Epithelial cell of prostate (primary cell): ENCODE measurements around the gene MAN1B1.

Source experiments
- DNase-seq: peaks from one replicate; pipeline ENCODE4 v3.0.0-alpha.2; 2011; ENCODE audit warnings: low read depth, low spot score
- H3K27ac ChIP-seq: fragments of 450-650 bp; 2 replicates; pipeline ENCODE4 v1.5.1; 2017; ENCODE audit warnings: mild to moderate bottlenecking

Gene MAN1B1

DNA sequence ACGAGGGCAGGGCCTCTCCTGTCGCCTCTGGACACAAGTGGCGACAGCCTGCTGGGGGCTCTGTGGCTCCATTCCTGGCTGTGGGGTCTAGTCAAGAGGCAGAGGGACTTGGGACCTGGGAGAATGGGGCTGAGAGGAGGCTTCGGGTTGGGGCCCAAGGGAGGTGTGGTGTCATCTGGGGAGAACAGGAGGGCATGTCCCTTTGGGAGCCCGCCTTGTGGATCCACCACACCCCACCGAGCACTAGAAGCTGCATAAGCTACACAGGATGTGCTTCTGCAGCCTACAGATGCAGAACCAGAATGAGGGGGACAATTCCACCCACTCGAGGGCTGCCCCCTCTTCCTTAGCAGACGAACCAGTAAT, 3.9 kb upstream of the MAN1B1 start:
- H3K27ac ChIP-seq, result peak overlapping the region; percentile 87
- no peak for DNase-seq

DNA sequence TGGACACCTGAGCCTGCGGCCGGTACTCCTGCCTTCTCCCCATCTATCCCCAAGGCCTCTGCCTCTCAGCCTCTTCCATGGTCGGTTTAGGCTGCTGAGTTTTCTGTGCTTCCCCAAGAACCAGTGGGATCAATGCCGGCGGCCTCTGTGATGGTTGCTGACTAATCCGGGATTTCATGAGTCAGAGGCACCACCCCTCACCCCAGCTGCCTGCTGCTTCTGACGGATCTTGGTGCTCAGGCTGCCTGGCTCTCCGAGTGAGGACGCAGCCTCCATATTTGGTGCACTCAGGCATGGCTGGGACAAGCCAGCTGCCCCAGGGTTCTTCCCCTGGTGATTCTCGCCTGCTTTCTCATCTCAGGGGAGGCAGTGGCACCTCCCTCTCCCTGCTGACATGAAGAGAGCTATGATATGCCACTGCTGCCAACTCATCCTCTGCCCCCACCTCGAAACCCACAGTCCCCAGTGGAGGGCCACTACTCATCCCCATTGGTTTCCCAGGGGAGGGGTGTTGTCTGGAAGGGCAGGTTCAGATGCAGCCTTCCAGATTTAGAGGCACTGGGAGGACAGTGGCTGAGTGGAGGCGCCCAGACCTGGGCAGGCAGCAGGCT, 3.3 kb upstream of the MAN1B1 start:
- peak; percentile 84 for DNase-seq

DNA sequence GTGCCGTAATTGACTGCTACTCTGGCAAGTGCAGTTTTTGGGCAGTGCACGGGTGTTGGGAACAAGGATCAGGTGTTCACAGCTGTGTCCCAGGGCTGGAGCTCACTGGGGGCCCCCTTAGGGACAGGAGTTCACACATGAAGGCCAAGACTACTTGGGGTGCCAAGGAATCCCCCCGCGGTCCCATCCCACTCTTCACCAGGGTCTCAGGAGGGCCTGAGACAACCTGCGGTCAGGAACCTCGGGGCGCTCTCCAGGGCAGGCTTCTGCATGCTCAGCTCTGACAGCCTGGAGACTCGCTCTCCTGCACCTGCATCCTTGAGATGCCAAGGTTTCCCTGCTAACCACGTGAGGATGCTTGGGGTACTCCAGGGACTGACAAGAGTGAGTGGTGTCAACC, 2.3 kb upstream of the MAN1B1 start:
- DNase-seq, result peak; percentile 59
- peak overlapping the region; percentile 87 for H3K27ac ChIP-seq

More for the DNA sequence above, 3.3 kb upstream of the MAN1B1 start:
- peak overlapping the region; percentile 87 for H3K27ac ChIP-seq

- peak overlapping the region; percentile 87 for H3K27ac ChIP-seq
- DNase-seq, result no peak
Measured at GRCh38 chr9:137085920-137086530, 760 bp upstream of the MAN1B1 start.

GRCh38 chr9:137087409-137087925, 682 bp downstream of the MAN1B1 start:
- no peak for DNase-seq
- peak overlapping the region; percentile 87 for H3K27ac ChIP-seq

- DNase-seq, result no peak
- no peak overlapping the region for H3K27ac ChIP-seq
Measured at GRCh38 chr9:137088121-137088520, 1.3 kb downstream of the MAN1B1 start.

DNA sequence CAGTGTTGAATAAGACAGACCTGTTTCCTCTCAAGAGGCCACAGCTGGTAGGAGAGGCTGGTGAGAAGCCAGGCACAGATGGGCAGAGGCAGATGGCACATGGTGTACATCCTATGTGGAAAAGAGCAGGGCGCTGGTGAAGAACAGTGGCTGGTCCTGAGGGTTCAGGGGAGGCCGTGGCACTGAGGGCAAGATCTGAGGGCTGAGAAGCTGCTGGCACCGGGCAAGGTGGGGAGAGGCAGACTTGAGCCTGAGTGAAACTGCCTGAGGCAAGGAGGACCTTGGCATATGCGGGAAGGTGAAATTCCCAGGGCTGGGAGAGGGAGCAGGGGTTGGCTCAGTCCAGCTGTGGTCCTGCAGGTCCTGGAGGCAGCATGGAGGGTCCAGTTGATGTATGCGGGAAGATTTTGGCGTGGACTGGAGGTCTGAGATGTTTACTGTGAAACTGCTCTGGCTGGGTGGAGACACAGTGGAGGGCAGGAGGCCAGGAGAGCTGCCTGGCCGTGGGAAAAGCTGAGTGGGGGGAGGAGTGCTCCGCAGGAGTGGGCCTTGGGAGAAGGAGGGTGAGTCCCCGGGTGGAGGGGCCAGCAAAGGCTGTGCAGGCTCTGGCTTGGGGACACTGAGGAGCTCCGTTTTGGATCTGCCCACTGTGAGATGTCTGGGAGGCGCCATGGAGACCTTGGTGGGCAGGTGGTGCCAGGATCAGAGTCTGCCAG, 2.6 kb downstream of the MAN1B1 start:
- H3K27ac ChIP-seq, result no peak overlapping the region
- DNase-seq, result no peak

GRCh38 chr9:137095664-137096517, 9.1 kb downstream of the MAN1B1 start:
- DNase-seq, result no peak
- no peak overlapping the region for H3K27ac ChIP-seq

- no peak overlapping the region for H3K27ac ChIP-seq
- DNase-seq, result no peak
Measured at GRCh38 chr9:137096785-137097546, 10.2 kb downstream of the MAN1B1 start.

DNA sequence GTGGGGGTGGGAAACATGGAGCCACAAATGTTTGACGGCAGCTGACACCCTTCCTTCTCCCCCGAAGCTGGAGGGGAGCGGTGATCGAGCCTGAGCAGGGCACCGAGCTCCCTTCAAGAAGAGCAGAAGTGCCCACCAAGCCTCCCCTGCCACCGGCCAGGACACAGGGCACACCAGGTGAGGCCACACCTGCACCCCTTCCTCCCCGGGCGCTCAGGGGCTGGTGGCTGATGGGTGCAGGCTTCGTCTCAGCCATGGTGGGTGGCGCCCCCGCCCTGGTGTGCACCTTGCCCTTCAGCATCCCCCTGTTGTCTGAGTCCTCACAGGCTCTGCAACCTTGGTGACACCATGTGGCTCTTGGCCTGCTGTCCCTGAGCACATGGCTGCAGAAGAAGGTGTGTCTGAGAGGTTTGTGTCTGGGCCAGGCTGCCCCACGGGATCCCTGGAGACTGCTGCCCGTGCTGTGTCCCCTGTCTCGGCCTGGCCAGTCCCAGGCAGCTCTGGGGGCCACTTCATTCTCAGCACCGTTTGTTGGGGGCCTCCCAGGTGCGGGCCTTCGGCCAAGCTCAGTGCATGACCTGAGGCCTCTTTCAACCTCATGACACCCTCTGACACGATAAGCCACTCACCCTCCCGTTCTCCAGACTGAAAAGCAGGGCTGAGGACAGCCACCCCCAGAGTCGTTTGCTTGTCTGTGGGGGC, 11.1 kb downstream of the MAN1B1 start:
- H3K27ac ChIP-seq, result no peak overlapping the region
- no peak for DNase-seq

DNA sequence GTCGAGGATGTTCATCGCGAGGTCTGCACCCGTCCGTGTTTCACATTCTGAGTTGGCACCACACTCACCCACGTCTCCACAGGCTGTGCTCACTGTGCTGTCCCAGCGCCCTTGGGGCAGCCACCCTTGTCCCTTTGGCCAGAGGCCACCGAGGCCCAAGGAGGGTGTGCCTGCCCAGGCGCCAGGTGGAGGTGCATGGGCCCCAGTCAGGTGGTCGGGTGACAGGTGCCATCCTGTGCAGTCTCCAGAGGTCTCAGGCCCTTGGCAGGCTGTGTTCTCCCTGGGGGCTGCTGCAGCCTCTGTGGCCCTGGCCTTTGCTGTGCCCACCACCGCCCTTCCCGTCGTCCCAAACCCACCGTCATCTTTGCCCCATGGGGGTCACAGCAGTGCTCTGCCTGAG, 12.4 kb downstream of the MAN1B1 start:
- H3K27ac ChIP-seq, result no peak overlapping the region
- DNase-seq, result no peak

GRCh38 chr9:137103206-137103999, 16.6 kb downstream of the MAN1B1 start:
- DNase-seq, result no peak

DNA sequence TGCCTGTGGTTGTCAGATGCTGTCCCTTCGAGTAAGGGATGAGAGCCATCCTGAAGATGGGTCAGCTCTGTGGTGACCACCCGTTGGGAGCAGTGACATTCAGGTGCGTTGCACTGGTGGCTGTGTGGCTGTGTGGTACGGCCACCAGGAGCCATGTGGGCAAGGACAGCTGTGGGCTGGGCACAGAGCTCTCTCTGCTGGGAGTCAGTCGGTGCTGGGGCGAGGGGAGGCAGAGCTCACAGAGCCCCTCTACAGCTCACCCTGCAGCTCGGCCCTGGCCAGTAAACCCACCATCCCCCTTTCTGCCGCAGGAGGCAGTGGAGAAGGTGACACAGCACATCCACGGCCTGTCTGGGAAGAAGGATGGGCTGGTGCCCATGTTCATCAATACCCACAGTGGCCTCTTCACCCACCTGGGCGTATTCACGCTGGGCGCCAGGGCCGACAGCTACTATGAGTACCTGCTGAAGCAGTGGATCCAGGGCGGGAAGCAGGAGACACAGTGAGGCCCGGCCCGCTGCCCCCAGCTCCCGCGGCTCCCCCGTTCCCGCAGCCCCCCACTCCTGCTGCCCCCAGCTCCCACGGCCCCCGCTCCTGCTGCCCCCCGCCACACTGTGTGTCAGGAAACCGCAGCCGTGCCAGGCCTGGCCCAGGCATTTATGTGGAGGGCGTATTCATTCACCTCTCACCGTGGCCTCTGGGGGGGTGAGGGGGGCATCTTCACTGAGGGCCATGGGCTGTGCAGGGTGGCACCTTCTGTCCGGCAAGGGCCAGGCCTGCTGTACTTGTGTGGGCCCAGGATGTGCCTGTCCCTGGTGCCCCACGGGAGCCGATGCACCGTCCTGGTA, 19.3 kb downstream of the MAN1B1 start:
- no peak for DNase-seq
- H3K27ac ChIP-seq, result no peak overlapping the region

More at GRCh38 chr9:137103206-137103999, 16.6 kb downstream of the MAN1B1 start:
- no peak overlapping the region for H3K27ac ChIP-seq

DNA sequence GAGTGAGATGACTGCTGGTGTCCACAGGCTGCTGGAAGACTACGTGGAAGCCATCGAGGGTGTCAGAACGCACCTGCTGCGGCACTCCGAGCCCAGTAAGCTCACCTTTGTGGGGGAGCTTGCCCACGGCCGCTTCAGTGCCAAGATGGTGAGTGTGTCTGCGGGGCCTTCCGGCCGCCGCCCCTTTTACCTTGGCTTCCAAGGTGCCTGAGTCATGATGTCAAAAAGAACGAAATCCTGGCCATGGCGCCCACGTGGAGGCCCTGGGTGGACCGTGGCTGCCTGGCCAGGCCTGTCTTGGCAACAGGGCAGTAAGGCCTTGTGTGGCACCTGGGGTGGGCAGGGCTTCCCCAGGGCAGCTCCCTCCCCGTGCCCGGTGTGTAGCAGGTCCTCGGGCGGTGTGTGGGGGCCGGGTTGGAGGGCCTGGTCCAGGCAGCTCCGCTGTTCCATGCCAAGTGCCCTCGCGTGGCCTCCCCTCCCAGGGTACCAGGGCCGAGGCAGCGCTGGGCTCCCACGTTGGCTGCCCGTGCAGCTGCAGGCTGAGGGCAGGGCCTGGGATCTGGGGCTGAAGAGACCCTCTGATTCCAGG, 20.0 kb downstream of the MAN1B1 start:
- no peak overlapping the region for H3K27ac ChIP-seq
- DNase-seq, result no peak

DNA sequence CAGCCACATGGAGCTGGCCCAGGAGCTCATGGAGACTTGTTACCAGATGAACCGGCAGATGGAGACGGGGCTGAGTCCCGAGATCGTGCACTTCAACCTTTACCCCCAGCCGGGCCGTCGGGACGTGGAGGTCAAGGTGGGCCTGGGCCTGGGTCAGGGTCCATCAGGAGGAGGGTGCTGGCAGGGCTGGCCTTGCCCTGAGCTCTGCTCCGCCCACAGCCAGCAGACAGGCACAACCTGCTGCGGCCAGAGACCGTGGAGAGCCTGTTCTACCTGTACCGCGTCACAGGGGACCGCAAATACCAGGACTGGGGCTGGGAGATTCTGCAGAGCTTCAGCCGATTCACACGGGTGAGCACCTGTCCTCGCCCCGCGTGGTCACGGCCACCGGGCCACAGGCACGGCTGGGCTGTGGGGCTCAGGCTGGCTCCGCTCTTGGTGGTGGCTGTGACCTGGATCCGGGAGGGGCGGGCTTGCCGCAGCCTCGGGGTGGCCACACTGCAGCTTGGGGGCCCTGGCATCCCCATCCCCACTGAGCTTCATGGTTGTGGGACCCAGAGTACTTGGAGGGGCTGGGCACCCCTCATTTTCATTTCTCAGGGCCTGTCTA, 20.6 kb downstream of the MAN1B1 start:
- no peak overlapping the region for H3K27ac ChIP-seq
- DNase-seq, result no peak

GRCh38 chr9:137107982-137108381, 21.2 kb downstream of the MAN1B1 start:
- no peak for DNase-seq
- no peak overlapping the region for H3K27ac ChIP-seq
